Prostate gland (tissue), 2 donors: ENCODE data around the gene LY6G5C. TPM values are rescaled to one million over a fixed set of nuclear protein-coding genes. Genes with fewer than 3 reads are reported as not detected.

Experiments used
- DNase-seq: peaks from one replicate; pipeline ENCODE4 v3.0.0-alpha.2; 2019; ENCODE audit warnings: low spot score
- H3K27ac ChIP-seq, 2 donors: fragments of 200-600 bp; sonication (generic); 2 replicates each; pipeline ENCODE4 v1.5.1; 2017 to 2019
- H3K27me3 ChIP-seq: fragments of 200-600 bp; sonication (generic); replicated peaks from 2 replicates; pipeline ENCODE4 v1.5.1; 2019; ENCODE audit not compliant: insufficient read depth
- H3K36me3 ChIP-seq, 2 donors: fragments of 200-600 bp; sonication (generic); 1 replicate in 1 of 2; 2 replicates in 1 of 2; pipeline versions ENCODE4 v1.5.1 to v1.8.1; 2017 to 2019
- H3K4me1 ChIP-seq: fragments of 200-600 bp; sonication (generic); replicated peaks from 2 replicates; pipeline ENCODE4 v1.5.1; 2019
- H3K4me3 ChIP-seq, 2 donors: fragments of 200-600 bp; sonication (generic); 2 replicates each; pipeline ENCODE4 v1.5.1; 2017 to 2019
- H3K9me3 ChIP-seq: fragments of 200-600 bp; sonication (generic); 2 replicates; pipeline ENCODE4 v1.5.1; 2017
- CTCF ChIP-seq, 4 experiments: fragments of 200-600 bp in 2 of 4; fragments of 450-650 bp in 2 of 4; sonication (generic) in 2 of 4; IDR thresholded peaks; 1 replicate in 3 of 4; 2 replicates in 1 of 4; pipeline ENCODE4 v1.5.1; 2016 to 2019; ENCODE audit warnings: antibody characterized with exemption in 4 of 4, mild to moderate bottlenecking in 2 of 4, moderate library complexity in 2 of 4
- POLR2A ChIP-seq: fragments of 450-650 bp; IDR thresholded peaks from one replicate; pipeline ENCODE4 v1.6.1; 2016; ENCODE audit warnings: antibody characterized with exemption, mild to moderate bottlenecking
- POLR2AphosphoS5 ChIP-seq: sonication (generic); formaldehyde crosslinking; IDR thresholded peaks from one replicate; pipeline ENCODE4 v1.6.1; 2017; ENCODE audit warnings: antibody characterized with exemption
- WGBS: methylation state at CpG from one replicate; pipeline ENCODE4 v1.1.5; 2018; 5-methylcytosine and 5-hydroxymethylcytosine counted together
- intact Hi-C: fragments of 100-400 bp; cut with DNase I; formaldehyde crosslinking; loops from one replicate; pipeline ENCODE4 v1.14.2; 2022
- total RNA-seq, 2 donors: library from RNA; depleted of rRNA; stranded (reverse); fragments of >200 nt; gene quantifications; one replicate each; pipeline ENCODE4 v1.1.0, GENCODE V29; 2016

LY6G5C gene
- total RNA-seq, 2 donors from 2014 or later = 1.6 to 2.6 TPM

GRCh38 chr6:31691078-31691463, 10.2 kb upstream of the LY6G5C start:
- H3K27ac ChIP-seq = no peak overlapping the region

GRCh38 chr6:31690231-31691077, 9.6 kb upstream of the LY6G5C start:
- DNase-seq = no peak
- H3K36me3 ChIP-seq = peaks cover 15 to 20% of the 10 kb centered on the region in 2 donors
- intact Hi-C loops = no loop called here
- 57% methylated on average over 10 of the region's 10 CpGs for WGBS
- H3K4me1 ChIP-seq = no peaks in the 10 kb centered on the region
- TF ChIP-seq POLR2A (no peak), CTCF (IDR thresholded peaks at IDR 0.05) (no peak)
- H3K27ac ChIP-seq = no peak overlapping the region
- no peaks in the 10 kb centered on the region for H3K9me3 ChIP-seq
- H3K4me3 ChIP-seq = no peak overlapping the region
- H3K27me3 ChIP-seq = no peaks in the 10 kb centered on the region

More at GRCh38 chr6:31691078-31691463, 10.2 kb upstream of the LY6G5C start:
- TF ChIP-seq CTCF (IDR thresholded peaks at IDR 0.05) = no peak
- TF ChIP-seq POLR2A = no peak
- TF ChIP-seq POLR2AphosphoS5 = no peak
- Histone ChIP-seq H3K27me3 (no peaks in the 10 kb centered on the region), H3K9me3 (no peaks in the 10 kb centered on the region), H3K4me1 (no peaks in the 10 kb centered on the region), H3K36me3 (peaks cover 15 to 20% of the 10 kb centered on the region in 2 donors), H3K4me3 (no peak overlapping the region)
- 87% methylated on average over 6 of the region's 6 CpGs for WGBS
- intact Hi-C loops = no loop called here
- no peak for DNase-seq

- peaks cover 15 to 20% of the 10 kb centered on the region in 2 donors for H3K36me3 ChIP-seq
- intact Hi-C loops = no loop called here
Measured at GRCh38 chr6:31689249-31690110, 8.6 kb upstream of the LY6G5C start.

GRCh38 chr6:31687860-31688693, 7.2 kb upstream of the LY6G5C start:
- no peaks in the 10 kb centered on the region for H3K4me1 ChIP-seq
- H3K9me3 ChIP-seq = no peaks in the 10 kb centered on the region
- WGBS = 78% methylated on average over 14 of the region's 14 CpGs
- H3K4me3 ChIP-seq = no peak overlapping the region
- TF ChIP-seq POLR2A = no peak
- no peak for TF ChIP-seq CTCF (IDR thresholded peaks at IDR 0.05)
- TF ChIP-seq POLR2AphosphoS5 = no peak
- no peak overlapping the region for H3K27ac ChIP-seq
- DNase-seq = no peak
- H3K27me3 ChIP-seq = no peaks in the 10 kb centered on the region
- peaks cover 15 to 20% of the 10 kb centered on the region in 2 donors for H3K36me3 ChIP-seq
- intact Hi-C loops = no loop called here

More at GRCh38 chr6:31689249-31690110, 8.6 kb upstream of the LY6G5C start:
- WGBS = 75% methylated on average over 11 of the region's 11 CpGs
- Histone ChIP-seq H3K27me3 (no peaks in the 10 kb centered on the region), H3K4me1 (no peaks in the 10 kb centered on the region), H3K9me3 (no peaks in the 10 kb centered on the region), H3K4me3 (no peak overlapping the region), H3K27ac (no peak overlapping the region)
- TF ChIP-seq POLR2A (no peak), CTCF (IDR thresholded peaks at IDR 0.05) (peak in 1 of 4 experiments; percentile 5), POLR2AphosphoS5 (no peak)
- DNase-seq = no peak
